ENCODE measurements around the gene CBARP. TPM values are rescaled to one million over a fixed set of nuclear protein-coding genes. Genes with fewer than 3 reads are reported as not detected.
"Not testable (repeated sequence)": the region's sequence is repeated elsewhere in the genome, so short reads cannot be mapped to it uniquely, and the experiment has no call there.

CBARP gene
- polyA plus RNA-seq, 12 donors: 0.65 to 2.2 (median 1.1) TPM; not detected in 2

GRCh38 chr19:1213391-1214286, 24.2 kb downstream of the CBARP start:
- DNase-seq: no peak

GRCh38 chr19:1211494-1212234, 26.1 kb downstream of the CBARP start:
- no peak for DNase-seq

GRCh38 chr19:1210227-1210538, 27.6 kb downstream of the CBARP start:
- DNase-seq: no peak

GRCh38 chr19:1208830-1209229, 29.0 kb downstream of the CBARP start:
- DNase-seq: not testable (repeated sequence)

GRCh38 chr19:1206864-1207450, 30.8 kb downstream of the CBARP start:
- DNase-seq: no peak

GRCh38 chr19:1206150-1206863, 31.5 kb downstream of the CBARP start:
- no peak for DNase-seq

GRCh38 chr19:1205114-1206099, 32.4 kb downstream of the CBARP start, which contains the start of gene STK11:
Gene STK11, plus strand, starts transcription at chr19:1205778. Its CDS starts 1,136 bp downstream, at chr19:1206914.
- peak; percentile 97 for DNase-seq

- not testable (repeated sequence) for DNase-seq
Measured at GRCh38 chr19:1200614-1201013, 37.2 kb downstream of the CBARP start.

GRCh38 chr19:1199531-1199930, 38.3 kb downstream of the CBARP start:
- no peak for DNase-seq

- DNase-seq: no peak
Measured at GRCh38 chr19:1189419-1189818, 48.4 kb downstream of the CBARP start.

GRCh38 chr19:1183543-1184172, 54.1 kb downstream of the CBARP start:
- DNase-seq: no peak

- no peak for DNase-seq
Measured at GRCh38 chr19:1182727-1183126, 55.1 kb downstream of the CBARP start.

GRCh38 chr19:1182068-1182467, 55.7 kb downstream of the CBARP start:
- DNase-seq: no peak

- DNase-seq: no peak
Measured at GRCh38 chr19:1181606-1182005, 56.2 kb downstream of the CBARP start.

Other genes with a start within 250 kb of the CBARP start
- under 1 TPM in 10 of 12 donors, not detected in 2; 0.05 to 0.25 (median 0.14) TPM for gene GRIN3B, start 237.6 kb downstream of the CBARP start, polyA plus RNA-seq (ENCODE audit: insufficient read length in 12 of 12)
- gene TMEM259, start 216.9 kb downstream of the CBARP start, polyA plus RNA-seq (ENCODE audit: insufficient read length in 12 of 12): 100 to 1,000 TPM in 2 of 12 donors, 10 to 100 TPM in 9, not detected in 1; 56.1 to 123 (median 70.5) TPM
- gene RNU6-2, start 216.5 kb downstream of the CBARP start, polyA plus RNA-seq (ENCODE audit: insufficient read length in 12 of 12): not detected
- 10 to 100 TPM in 11 of 12 donors, not detected in 1; 36.3 to 89.8 (median 46.7) TPM for gene CNN2, start 211.4 kb downstream of the CBARP start, polyA plus RNA-seq (ENCODE audit: insufficient read length in 12 of 12)
- gene ABCA7, start 197.9 kb downstream of the CBARP start, polyA plus RNA-seq (ENCODE audit: insufficient read length in 12 of 12): 10 to 100 TPM in 9 of 12 donors, 1 to 10 TPM in 2, not detected in 1; 7.1 to 23.7 (median 18.2) TPM
- 10 to 100 TPM in 3 of 12 donors, 1 to 10 TPM in 8, not detected in 1; 6.0 to 26.0 (median 8.1) TPM for gene ARHGAP45, start 170.8 kb downstream of the CBARP start, polyA plus RNA-seq (ENCODE audit: insufficient read length in 12 of 12)
- 100 to 1,000 TPM in 8 of 12 donors, 10 to 100 TPM in 3, not detected in 1; 79.7 to 135 (median 108) TPM for gene POLR2E, start 142.6 kb downstream of the CBARP start, polyA plus RNA-seq (ENCODE audit: insufficient read length in 12 of 12)
- gene GPX4, start 134.0 kb downstream of the CBARP start, polyA plus RNA-seq (ENCODE audit: insufficient read length in 12 of 12): 100 to 1,000 TPM in 11 of 12 donors, not detected in 1; 122 to 187 (median 142) TPM
- 10 to 100 TPM in 6 of 12 donors, 1 to 10 TPM in 5, not detected in 1; 7.4 to 33.2 (median 10.2) TPM for gene SBNO2, start 63.7 kb downstream of the CBARP start, polyA plus RNA-seq (ENCODE audit: insufficient read length in 12 of 12)
- gene STK11, start 32.2 kb downstream of the CBARP start, polyA plus RNA-seq (ENCODE audit: insufficient read length in 12 of 12): 10 to 100 TPM in 11 of 12 donors, not detected in 1; 35.8 to 56.1 (median 44.3) TPM
- gene ATP5F1D, start 3.7 kb upstream of the CBARP start, polyA plus RNA-seq (ENCODE audit: insufficient read length in 12 of 12): 100 to 1,000 TPM in 10 of 12 donors, 10 to 100 TPM in 1, not detected in 1; 94.6 to 231 (median 136) TPM
- 100 to 1,000 TPM in 1 of 12 donors, 10 to 100 TPM in 11; 22.4 to 149 (median 30.9) TPM for gene MIDN, start 10.6 kb upstream of the CBARP start, polyA plus RNA-seq (ENCODE audit: insufficient read length in 12 of 12)
- gene CIRBP, start 31.3 kb upstream of the CBARP start, polyA plus RNA-seq (ENCODE audit: insufficient read length in 12 of 12): 100 to 1,000 TPM; 391 to 559 (median 467) TPM
- 10 to 100 TPM in 9 of 12 donors, 1 to 10 TPM in 1, not detected in 2; 9.4 to 17.0 (median 12.6) TPM for gene FAM174C, start 37.5 kb upstream of the CBARP start, polyA plus RNA-seq (ENCODE audit: insufficient read length in 12 of 12)
- gene EFNA2, start 47.9 kb upstream of the CBARP start, polyA plus RNA-seq (ENCODE audit: insufficient read length in 12 of 12): 10 to 100 TPM in 1 of 12 donors, 1 to 10 TPM in 6, under 1 TPM in 4, not detected in 1; 0.33 to 12.8 (median 1.5) TPM
- 10 to 100 TPM in 11 of 12 donors, not detected in 1; 44.5 to 91.2 (median 61.1) TPM for gene NDUFS7, start 145.9 kb upstream of the CBARP start, polyA plus RNA-seq (ENCODE audit: insufficient read length in 12 of 12)
- gene GAMT, start 163.5 kb upstream of the CBARP start, polyA plus RNA-seq (ENCODE audit: insufficient read length in 12 of 12): 100 to 1,000 TPM in 10 of 12 donors, 10 to 100 TPM in 1, not detected in 1; 83.4 to 279 (median 178) TPM
- 100 to 1,000 TPM in 1 of 12 donors, 10 to 100 TPM in 10, not detected in 1; 53.6 to 125 (median 62.2) TPM for gene DAZAP1, start 169.6 kb upstream of the CBARP start, polyA plus RNA-seq (ENCODE audit: insufficient read length in 12 of 12)
- gene RPS15, start 200.4 kb upstream of the CBARP start, polyA plus RNA-seq (ENCODE audit: insufficient read length in 12 of 12): 1,000 to 10,000 TPM in 4 of 12 donors, 100 to 1,000 TPM in 7, not detected in 1; 661 to 1,382 (median 915) TPM
- 1 to 10 TPM in 2 of 12 donors, under 1 TPM in 9, not detected in 1; 0.45 to 6.1 (median 0.74) TPM for gene APC2, start 212.1 kb upstream of the CBARP start, polyA plus RNA-seq (ENCODE audit: insufficient read length in 12 of 12)
- gene C19orf25, start 241.2 kb upstream of the CBARP start, polyA plus RNA-seq (ENCODE audit: insufficient read length in 12 of 12): 10 to 100 TPM in 11 of 12 donors, not detected in 1; 13.1 to 23.4 (median 14.4) TPM